ENCODE measurements around the gene GRIK1. TPM values are rescaled to one million over a fixed set of nuclear protein-coding genes. Genes with fewer than 3 reads are reported as not detected.

The GRIK1 gene
- polyA plus RNA-seq, 1 donor from 2014 or later, result 8.7 TPM

DNA sequence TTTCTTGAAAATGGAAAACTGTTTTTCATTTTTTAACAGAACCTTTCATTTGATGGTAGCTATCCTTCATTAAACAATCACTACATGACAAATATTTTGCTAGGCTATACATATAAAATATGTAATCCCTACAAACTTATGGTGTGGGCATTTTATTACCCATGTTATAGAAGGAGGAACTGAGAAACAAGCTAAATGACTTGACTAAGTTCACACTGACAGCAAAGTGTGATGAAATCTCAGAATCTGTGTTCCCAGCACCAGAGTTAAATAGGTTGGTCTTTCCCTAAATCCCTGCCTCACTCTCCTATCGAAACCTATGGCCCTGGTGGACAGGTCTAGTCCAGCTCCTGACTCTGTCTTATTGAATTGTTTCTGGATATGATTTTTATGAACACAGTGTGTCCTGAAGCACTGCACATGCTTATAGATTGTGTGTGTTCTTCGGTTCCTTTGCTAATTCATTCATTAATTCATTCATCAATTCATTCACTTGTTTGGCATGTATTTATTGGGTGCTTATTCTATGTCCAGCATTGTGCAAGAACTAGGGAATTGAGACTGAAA is 301.0 kb downstream of the GRIK1 start:
- H3K9ac ChIP-seq (ENCODE audit: low read length), result no peak overlapping the region
- H3K27me3 ChIP-seq (ENCODE audit: insufficient read depth, low read depth, low read length), result no peaks in the 10 kb centered on the region
- TF ChIP-seq, protein P1, sequence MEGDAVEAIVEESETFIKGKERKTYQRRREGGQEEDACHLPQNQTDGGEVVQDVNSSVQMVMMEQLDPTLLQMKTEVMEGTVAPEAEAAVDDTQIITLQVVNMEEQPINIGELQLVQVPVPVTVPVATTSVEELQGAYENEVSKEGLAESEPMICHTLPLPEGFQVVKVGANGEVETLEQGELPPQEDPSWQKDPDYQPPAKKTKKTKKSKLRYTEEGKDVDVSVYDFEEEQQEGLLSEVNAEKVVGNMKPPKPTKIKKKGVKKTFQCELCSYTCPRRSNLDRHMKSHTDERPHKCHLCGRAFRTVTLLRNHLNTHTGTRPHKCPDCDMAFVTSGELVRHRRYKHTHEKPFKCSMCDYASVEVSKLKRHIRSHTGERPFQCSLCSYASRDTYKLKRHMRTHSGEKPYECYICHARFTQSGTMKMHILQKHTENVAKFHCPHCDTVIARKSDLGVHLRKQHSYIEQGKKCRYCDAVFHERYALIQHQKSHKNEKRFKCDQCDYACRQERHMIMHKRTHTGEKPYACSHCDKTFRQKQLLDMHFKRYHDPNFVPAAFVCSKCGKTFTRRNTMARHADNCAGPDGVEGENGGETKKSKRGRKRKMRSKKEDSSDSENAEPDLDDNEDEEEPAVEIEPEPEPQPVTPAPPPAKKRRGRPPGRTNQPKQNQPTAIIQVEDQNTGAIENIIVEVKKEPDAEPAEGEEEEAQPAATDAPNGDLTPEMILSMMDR (IDR thresholded peaks at IDR 0.05; ENCODE audit: poor library complexity, severe bottlenecking), result no peak
- TF ChIP-seq TAF1 (IDR thresholded peaks at IDR 0.05; ENCODE audit: low read depth) (no peak), RAD21 (conservative IDR thresholded peaks at IDR 0.05) (no peak), MXI1 (conservative IDR thresholded peaks at IDR 0.05; ENCODE audit: poor library complexity, severe bottlenecking) (no peak), SMC3 (conservative IDR thresholded peaks at IDR 0.05; ENCODE audit: poor library complexity) (no peak), EP300 (conservative IDR thresholded peaks at IDR 0.05; ENCODE audit: poor library complexity, severe bottlenecking) (no peak), EZH2 (IDR thresholded peaks at IDR 0.05; ENCODE audit: borderline replicate concordance, insufficient read depth, low read length, poor library complexity, severe bottlenecking) (no peak), POLR2AphosphoS5 (IDR thresholded peaks at IDR 0.05) (no peak)
- TF ChIP-seq, protein P2, sequence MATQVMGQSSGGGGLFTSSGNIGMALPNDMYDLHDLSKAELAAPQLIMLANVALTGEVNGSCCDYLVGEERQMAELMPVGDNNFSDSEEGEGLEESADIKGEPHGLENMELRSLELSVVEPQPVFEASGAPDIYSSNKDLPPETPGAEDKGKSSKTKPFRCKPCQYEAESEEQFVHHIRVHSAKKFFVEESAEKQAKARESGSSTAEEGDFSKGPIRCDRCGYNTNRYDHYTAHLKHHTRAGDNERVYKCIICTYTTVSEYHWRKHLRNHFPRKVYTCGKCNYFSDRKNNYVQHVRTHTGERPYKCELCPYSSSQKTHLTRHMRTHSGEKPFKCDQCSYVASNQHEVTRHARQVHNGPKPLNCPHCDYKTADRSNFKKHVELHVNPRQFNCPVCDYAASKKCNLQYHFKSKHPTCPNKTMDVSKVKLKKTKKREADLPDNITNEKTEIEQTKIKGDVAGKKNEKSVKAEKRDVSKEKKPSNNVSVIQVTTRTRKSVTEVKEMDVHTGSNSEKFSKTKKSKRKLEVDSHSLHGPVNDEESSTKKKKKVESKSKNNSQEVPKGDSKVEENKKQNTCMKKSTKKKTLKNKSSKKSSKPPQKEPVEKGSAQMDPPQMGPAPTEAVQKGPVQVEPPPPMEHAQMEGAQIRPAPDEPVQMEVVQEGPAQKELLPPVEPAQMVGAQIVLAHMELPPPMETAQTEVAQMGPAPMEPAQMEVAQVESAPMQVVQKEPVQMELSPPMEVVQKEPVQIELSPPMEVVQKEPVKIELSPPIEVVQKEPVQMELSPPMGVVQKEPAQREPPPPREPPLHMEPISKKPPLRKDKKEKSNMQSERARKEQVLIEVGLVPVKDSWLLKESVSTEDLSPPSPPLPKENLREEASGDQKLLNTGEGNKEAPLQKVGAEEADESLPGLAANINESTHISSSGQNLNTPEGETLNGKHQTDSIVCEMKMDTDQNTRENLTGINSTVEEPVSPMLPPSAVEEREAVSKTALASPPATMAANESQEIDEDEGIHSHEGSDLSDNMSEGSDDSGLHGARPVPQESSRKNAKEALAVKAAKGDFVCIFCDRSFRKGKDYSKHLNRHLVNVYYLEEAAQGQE (IDR thresholded peaks at IDR 0.05; ENCODE audit: borderline replicate concordance), result no peak
- H3K27ac ChIP-seq (ENCODE audit: low read length), result no peak overlapping the region
- no peaks in the 10 kb centered on the region for H4K20me1 ChIP-seq (ENCODE audit: insufficient read depth)
- H3K36me3 ChIP-seq (ENCODE audit: insufficient read depth, low read length), result no peaks in the 10 kb centered on the region
- no peak overlapping the region for H3K4me3 ChIP-seq (ENCODE audit: low read length)
- H3K9me3 ChIP-seq (ENCODE audit: low read length), result no peaks in the 10 kb centered on the region
- no peaks in the 10 kb centered on the region for H3F3A ChIP-seq (ENCODE audit: insufficient read depth, low read length, poor library complexity, severe bottlenecking)
- no peak overlapping the region for H3K4me2 ChIP-seq (ENCODE audit: low read length)
- H3K9me2 ChIP-seq (ENCODE audit: insufficient read depth, low read length), result no peaks in the 10 kb centered on the region
- H3K79me2 ChIP-seq (replicated peaks; ENCODE audit: insufficient read depth, low read length), result no peaks in the 10 kb centered on the region
- H2AFZ ChIP-seq (ENCODE audit: low read depth, low read length), result no peak overlapping the region

DNA sequence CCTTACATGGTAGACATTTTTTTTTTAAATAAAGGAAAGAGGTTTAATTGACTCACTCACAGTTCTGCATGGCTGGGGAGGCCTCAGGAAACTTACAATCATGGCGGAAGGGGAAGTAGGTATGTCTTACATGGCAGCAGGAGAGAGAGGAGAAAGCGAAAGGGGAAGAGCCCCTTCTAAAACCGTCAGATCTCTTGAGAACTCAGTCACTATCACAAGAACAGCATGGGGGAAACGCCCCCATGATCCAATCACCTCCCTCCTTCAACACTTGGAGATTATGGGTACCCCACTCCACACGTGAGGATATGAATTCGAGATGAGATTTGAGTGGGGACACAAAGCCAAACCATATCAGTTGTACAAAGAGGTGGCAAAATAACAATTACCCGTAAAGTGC is 301.7 kb downstream of the GRIK1 start:
- TF ChIP-seq POLR2AphosphoS5 (IDR thresholded peaks at IDR 0.05), result no peak
- TF ChIP-seq EP300 (conservative IDR thresholded peaks at IDR 0.05; ENCODE audit: poor library complexity, severe bottlenecking), result no peak
- TF ChIP-seq, protein P1 (IDR thresholded peaks at IDR 0.05; ENCODE audit: poor library complexity, severe bottlenecking), result no peak
- no peak for TF ChIP-seq SMC3 (conservative IDR thresholded peaks at IDR 0.05; ENCODE audit: poor library complexity)
- TF ChIP-seq RAD21 (conservative IDR thresholded peaks at IDR 0.05), result no peak
- no peak for TF ChIP-seq TAF1 (IDR thresholded peaks at IDR 0.05; ENCODE audit: low read depth)
- TF ChIP-seq EZH2 (IDR thresholded peaks at IDR 0.05; ENCODE audit: borderline replicate concordance, insufficient read depth, low read length, poor library complexity, severe bottlenecking), result no peak
- TF ChIP-seq, protein P2 (IDR thresholded peaks at IDR 0.05; ENCODE audit: borderline replicate concordance), result no peak
- no peak for TF ChIP-seq MXI1 (conservative IDR thresholded peaks at IDR 0.05; ENCODE audit: poor library complexity, severe bottlenecking)
- no peaks in the 10 kb centered on the region for H3K9me3 ChIP-seq (ENCODE audit: low read length)

More for the DNA sequence above, 301.7 kb downstream of the GRIK1 start:
- Histone ChIP-seq H3K9me2 (ENCODE audit: insufficient read depth, low read length) (no peaks in the 10 kb centered on the region), H3K9ac (ENCODE audit: low read length) (no peak overlapping the region), H3F3A (ENCODE audit: insufficient read depth, low read length, poor library complexity, severe bottlenecking) (no peaks in the 10 kb centered on the region), H3K27me3 (ENCODE audit: insufficient read depth, low read depth, low read length) (no peaks in the 10 kb centered on the region), H3K36me3 (ENCODE audit: insufficient read depth, low read length) (no peaks in the 10 kb centered on the region), H3K4me3 (ENCODE audit: low read length) (no peak overlapping the region), H3K27ac (ENCODE audit: low read length) (no peak overlapping the region), H4K20me1 (ENCODE audit: insufficient read depth) (no peaks in the 10 kb centered on the region), H3K4me2 (ENCODE audit: low read length) (no peak overlapping the region), H3K79me2 (replicated peaks; ENCODE audit: insufficient read depth, low read length) (no peaks in the 10 kb centered on the region), H2AFZ (ENCODE audit: low read depth, low read length) (no peak overlapping the region)
